SK-N-MC (cell line): ENCODE data around the gene ENPP3.

Experiments
- EZH2 ChIP-seq: fragments of 200-600 bp; sonication (generic); IDR thresholded peaks from one replicate; pipeline ENCODE4 v1.6.1; 2017; ENCODE audit warnings: antibody characterized with exemption
- FOXP2 ChIP-seq: optimal IDR thresholded peaks from 2 replicates; pipeline ENCODE3; 2011; ENCODE audit warnings: mild to moderate bottlenecking, moderate library complexity; ENCODE audit not compliant: insufficient read depth; ENCODE audit errors: extremely low read length, control extremely low read depth
- POLR2AphosphoS5 ChIP-seq: IDR thresholded peaks from 2 replicates; pipeline ENCODE4 v1.6.1; 2012; ENCODE audit warnings: mild to moderate bottlenecking, low read depth, low read length, borderline replicate concordance

GRCh38 chr6:131696956-131697355 is 59.9 kb downstream of the ENPP3 start:
- TF ChIP-seq EZH2: no peak
- no peak for TF ChIP-seq POLR2AphosphoS5
- no peak for TF ChIP-seq FOXP2
